HG02610 (cell line): ENCODE data around the gene NCOA7.
"Not testable (repeated sequence)": the region's sequence is repeated elsewhere in the genome, so short reads cannot be mapped to it uniquely, and the experiment has no call there.

Experiments
- ATAC-seq: cut with Tn5 transposase; IDR thresholded peaks from one replicate; pipeline ENCODE4 v1.9.1; 2021; ENCODE audit warnings: mild to moderate bottlenecking, moderate library complexity; ENCODE audit not compliant: unreplicated experiment

NCOA7 gene

GRCh38 chr6:125791820-125792165, 1.0 kb downstream of the NCOA7 start:
- no peak for ATAC-seq

GRCh38 chr6:125792172-125792571, 1.4 kb downstream of the NCOA7 start:
- no peak for ATAC-seq

- ATAC-seq, result no peak
Observed at GRCh38 chr6:125792680-125793079, 1.9 kb downstream of the NCOA7 start.

- no peak for ATAC-seq
Observed at GRCh38 chr6:125793280-125793679, 2.5 kb downstream of the NCOA7 start.

- no peak for ATAC-seq
Observed at GRCh38 chr6:125793863-125794262, 3.1 kb downstream of the NCOA7 start.

GRCh38 chr6:125794342-125795137, 3.8 kb downstream of the NCOA7 start:
- ATAC-seq, result no peak

GRCh38 chr6:125795301-125795700, 4.5 kb downstream of the NCOA7 start:
- ATAC-seq, result no peak

GRCh38 chr6:125797120-125797885, 6.5 kb downstream of the NCOA7 start:
- peak; percentile 34 for ATAC-seq

- no peak for ATAC-seq
Observed at GRCh38 chr6:125797886-125798444, 7.2 kb downstream of the NCOA7 start.

- peak; percentile 84 for ATAC-seq
Observed at GRCh38 chr6:125798734-125799508, 8.2 kb downstream of the NCOA7 start.

- no peak for ATAC-seq
Observed at GRCh38 chr6:125802383-125802782, 11.6 kb downstream of the NCOA7 start.

GRCh38 chr6:125802943-125803377, 12.2 kb downstream of the NCOA7 start:
- no peak for ATAC-seq

- peak; percentile 76 for ATAC-seq
Observed at GRCh38 chr6:125804264-125804663, 13.5 kb downstream of the NCOA7 start.

- ATAC-seq, result not testable (repeated sequence)
Observed at GRCh38 chr6:125804866-125805425, 14.2 kb downstream of the NCOA7 start.

GRCh38 chr6:125806813-125807212, 16.1 kb downstream of the NCOA7 start:
- ATAC-seq, result no peak

- peak; percentile 51 for ATAC-seq
Observed at GRCh38 chr6:125807293-125807692, 16.5 kb downstream of the NCOA7 start.

- ATAC-seq, result no peak
Observed at GRCh38 chr6:125808060-125808459, 17.3 kb downstream of the NCOA7 start.

- ATAC-seq, result no peak
Observed at GRCh38 chr6:125808591-125808990, 17.8 kb downstream of the NCOA7 start.

GRCh38 chr6:125809570-125810170, 18.9 kb downstream of the NCOA7 start:
- ATAC-seq, result no peak

- ATAC-seq, result no peak
Observed at GRCh38 chr6:125810445-125810844, 19.7 kb downstream of the NCOA7 start.
